Activated CD4-positive, alpha-beta T cell treated with anti-CD3 and anti-CD28 coated beads, Interleukin-2, Interleukin-6, amounts not matched to agents 100 ng/mL and 50 ng/mL, durations not matched to agents 16 hours and 8 hours (primary cell): ENCODE results near the gene KRTAP4-9.
"Not testable (repeated sequence)": the region's sequence is repeated elsewhere in the genome, so short reads cannot be mapped to it uniquely, and the experiment has no call there.

Experiments used
- DNase-seq: peaks from one replicate; pipeline ENCODE4 v3.0.0-alpha.2; 2020

KRTAP4-9 gene

DNA sequence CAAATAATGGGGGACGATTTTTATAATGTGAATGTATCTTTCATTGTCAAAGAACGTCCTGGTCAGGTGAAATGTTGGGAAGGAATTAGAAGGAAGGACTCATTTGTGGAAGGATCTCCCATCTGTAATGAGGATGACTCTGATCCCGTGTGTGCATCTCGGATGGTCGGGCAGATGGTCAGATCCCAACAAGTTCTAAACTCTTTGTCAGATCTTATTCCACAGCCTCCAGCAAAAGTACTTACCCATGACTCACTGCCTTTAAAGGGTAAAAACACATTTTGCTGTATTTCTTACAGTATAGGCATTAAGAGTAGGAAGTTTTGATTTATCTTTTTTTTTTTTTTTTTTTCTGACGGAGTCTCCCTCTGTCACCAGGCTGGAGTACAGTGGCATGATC, 6.7 kb upstream of the KRTAP4-9 start:
- no peak for DNase-seq

DNA sequence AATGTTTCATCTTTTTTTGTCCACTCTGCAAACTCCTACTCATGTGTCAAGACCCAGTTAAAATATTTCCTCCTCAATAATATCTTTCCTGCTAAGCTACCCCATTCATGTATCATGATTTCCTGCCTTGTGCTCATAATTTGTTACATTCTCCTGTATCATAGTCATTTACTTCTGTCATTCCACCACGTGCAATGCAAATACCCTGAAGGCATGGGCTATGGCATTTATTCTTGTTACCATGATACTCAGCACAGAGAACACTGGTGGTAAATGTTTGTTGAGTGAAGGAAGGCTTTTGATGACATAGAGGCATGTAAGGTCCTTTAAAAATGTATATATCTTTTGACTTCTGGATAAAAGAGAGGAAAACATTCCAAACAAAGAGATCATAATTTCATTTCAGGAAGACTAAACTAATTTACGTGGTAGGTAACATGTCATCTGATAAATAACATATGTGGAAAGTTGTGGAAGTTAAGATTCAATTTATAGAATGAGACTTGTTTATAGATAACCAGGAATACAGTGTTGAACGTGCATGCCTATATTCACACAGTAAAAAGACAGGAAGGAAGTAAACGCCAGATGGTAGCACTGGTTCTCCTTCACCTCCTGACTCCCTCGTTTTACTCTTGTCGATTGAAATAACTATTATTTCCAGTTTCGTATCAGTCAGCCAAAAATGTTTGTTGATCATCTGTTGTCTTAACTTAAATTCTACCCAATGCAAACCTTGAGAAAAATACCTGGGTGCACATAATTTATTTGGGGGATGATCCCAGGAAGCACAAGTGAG, 5.3 kb upstream of the KRTAP4-9 start:
- DNase-seq: not testable (repeated sequence)

DNA sequence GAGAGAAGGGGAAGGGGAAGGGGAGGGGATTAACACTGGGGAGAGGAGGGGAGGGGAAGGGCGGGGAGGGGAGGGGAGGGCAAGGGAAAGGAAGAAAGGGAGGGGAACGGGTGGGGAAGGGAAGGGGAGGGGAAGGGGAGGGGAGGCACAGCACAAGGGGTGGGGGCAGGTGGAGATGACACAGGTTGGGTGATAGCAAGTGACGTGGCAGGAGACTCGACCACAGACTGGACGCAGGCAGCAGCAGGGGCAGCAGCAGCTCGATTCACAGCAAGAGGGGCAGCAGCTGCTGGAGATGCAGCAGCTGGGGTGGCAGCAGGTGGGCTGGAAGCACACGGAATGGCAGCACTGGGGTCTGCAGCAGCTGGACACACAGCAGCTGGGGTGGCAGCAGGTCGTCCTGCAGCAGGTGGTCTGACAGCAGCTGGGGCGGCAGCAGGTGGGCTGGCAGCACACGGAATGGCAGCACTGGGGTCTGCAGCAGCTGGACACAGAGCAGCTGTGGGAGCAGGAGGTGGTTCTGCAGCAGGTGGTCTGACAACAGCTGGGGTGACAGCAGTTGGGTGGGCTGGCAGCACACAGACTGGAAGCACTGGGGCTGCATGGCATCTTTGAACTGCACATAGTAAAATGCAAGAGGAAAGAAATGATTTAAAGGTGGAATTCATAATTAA, 3.5 kb upstream of the KRTAP4-9 start, which contains the start of gene KRTAP4-16:
Gene KRTAP4-16 (minus strand): TSS at position 624 of the 674 bp plus-strand sequence. CDS start 0 bp downstream, at position 624.
- DNase-seq: no peak

DNA sequence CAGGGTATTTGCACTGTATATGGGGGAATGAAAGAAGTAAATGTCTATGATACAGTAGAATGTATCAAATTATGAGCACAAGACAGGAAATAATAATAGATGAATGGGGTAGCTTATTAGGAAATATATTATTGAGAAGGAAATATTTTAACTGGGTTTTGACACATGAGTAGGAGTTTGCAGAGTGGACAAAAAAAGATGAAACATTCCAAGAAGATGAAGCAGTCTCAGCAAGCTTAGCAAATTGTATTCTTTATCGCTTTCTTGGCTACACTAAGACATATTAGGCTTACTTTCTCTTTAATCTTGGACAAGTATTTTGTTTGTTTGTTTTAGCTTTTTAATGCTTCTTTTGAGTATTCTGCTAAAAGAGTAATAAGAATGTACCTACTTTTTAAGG, 1.3 kb upstream of the KRTAP4-9 start:
- DNase-seq: no peak

DNA sequence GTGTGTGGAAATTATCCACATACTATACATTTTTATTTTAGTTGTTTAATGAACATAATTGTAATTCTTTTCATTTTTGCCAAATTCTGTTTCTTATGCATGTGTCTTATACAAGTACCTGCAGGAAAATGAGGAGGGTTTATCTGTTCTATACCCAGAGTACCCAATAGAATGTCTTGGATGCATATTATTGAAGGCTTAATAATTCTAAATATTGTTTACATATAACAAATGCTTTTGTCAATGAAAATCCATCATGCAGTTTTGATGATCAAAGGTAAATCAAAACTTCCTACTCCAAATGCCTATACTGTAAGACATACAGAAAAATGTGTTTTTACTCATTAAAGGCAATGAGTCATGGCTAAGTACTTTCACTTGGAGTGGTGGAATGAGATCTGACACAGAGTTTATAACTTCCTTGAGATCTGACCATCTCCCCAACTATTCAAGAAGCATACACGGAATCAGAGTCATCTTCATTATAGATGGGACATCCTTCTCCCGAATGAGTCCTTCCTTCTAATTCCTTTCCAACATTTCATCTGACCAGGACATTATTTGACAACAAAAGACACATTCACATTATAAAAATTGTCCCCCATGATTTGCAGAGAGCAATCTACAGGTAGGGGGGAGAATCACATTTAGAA, 677 bp upstream of the KRTAP4-9 start:
- DNase-seq: not testable (repeated sequence)

DNA sequence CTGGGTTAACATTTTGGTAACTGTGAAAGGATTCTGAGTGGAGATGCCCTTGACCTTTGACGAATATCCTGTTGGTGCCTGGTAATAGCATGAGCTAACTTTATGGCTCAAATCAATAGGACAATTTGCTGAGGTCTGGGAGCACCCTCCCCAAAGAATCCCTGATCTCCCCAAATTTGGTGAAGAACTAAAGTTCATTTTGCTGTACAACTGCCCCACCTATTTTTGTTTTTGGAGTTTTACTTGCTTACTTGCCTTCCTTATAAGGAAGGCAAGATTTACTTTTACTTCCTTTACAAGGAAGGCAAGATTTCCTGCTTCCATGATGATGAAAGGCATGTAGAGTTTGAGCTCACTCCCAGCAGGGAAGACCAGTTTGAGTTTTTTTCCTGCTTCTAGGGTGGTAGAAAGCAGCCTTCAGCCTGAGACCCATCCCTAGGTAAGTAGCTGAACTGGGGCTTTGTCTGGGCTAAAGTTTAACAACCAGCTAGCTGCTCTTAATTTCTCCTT, 2.8 kb downstream of the KRTAP4-9 start:
- DNase-seq: no peak

DNA sequence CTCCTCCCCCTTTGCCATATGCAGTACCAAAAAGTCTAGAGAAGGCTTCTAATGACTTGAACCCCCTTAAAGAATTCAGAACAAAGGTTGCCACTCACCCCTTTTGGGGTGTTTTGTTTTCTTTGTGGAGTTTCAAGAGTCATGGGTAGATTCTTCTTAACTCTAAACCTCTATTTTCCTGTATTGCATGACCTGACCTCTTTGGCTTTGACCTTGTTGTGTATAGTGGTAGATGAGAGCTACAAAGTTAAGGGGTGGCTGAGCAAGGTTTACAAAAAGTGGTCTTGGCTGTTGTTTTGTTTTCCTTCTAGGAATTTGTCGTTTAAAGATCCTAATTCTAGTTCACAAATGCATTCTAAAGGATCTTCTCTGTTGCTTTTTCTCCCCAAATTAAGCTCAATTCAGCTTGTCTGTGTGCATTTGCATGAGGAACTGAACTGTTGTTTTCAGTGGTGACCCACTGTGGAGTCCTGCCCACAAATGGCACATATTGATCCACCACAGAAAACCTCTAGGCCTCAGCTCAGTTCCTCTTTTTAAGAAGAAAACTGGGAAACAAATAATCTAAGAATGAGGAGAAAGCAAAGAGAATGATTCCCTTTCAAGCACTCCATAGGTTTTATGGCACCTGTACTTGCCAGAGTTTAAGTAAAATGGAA, 3.7 kb downstream of the KRTAP4-9 start:
- DNase-seq: not testable (repeated sequence)

DNA sequence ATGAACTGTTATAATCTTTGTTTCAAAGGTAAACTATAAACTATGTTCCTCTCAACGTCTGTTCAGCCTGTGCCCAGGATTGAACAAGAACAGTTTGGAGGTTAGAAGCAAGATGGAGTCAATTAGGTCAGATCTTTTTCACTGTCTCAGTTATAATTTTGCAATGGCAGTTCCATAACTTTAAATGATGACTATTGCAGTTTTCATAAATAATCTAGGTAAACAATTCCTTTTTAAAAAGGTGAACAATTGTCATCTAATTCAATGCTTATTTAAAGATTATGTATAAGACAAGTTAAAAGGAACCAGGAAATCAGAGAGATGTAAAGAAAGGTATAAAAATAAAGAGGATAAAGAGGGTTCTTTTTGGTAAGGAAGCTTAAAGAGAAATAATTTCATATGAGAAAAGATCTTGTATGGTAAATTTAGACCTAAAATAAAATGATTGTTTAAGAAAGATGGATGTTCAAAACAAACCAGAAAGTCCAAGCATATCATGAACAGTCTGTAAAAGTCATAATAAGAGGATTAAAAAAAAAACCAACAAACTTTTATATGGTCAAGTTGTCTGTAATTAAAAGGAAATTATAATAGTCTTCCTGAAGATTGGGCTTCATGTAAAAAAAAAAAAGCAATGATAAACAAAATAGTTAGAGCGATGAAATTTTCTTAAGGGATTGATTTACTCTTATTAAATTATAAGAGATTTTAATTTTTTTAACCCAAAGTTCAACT, 6.1 kb downstream of the KRTAP4-9 start:
- DNase-seq: no peak

DNA sequence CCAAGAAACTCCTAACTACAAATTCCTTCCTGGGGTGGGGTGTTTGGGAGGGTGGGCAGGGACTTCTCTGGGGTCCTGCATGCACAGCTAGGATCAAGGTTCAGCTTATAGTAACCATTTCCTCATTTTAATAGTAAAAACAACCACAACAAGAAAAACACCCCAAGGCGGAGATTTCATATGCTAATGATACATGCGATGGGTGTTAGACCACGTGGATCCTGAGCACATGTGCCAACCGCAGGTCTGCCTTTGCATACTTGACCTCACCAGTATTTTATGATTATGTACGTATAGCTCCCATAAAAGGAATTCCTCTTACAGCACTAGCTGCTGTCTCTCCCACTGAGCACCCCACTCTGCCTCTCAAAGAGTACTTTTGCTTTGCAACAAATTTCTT, 11.1 kb downstream of the KRTAP4-9 start:
- DNase-seq: no peak

DNA sequence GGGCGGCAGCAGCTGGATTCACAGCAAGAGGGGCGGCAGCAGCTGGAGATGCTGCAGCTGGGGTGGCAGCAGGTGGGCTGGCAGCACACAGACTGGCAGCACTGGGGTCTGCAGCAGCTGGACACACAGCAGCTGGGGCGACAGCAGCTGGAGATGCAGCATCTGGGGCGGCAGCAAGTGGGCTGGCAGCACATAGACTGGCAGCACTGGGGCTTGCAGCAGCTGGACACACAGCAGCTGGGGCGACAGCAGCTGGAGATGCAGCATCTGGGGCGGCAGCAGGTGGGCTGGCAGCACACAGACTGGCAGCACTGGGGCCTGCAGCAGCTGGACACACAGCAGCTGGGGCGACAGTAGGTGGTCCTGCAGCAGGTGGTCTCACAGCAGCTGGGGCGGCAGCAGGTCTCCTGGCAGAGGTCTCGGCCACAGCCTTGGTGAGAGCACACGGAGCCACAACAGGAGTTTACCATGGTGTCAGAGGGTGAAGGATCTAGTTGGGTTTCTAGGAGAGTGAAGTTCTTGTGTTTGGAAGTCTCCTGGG, 12.7 kb downstream of the KRTAP4-9 start, which contains the start of gene KRTAP4-11:
Gene KRTAP4-11 (minus strand): TSS at position 528 of the 541 bp plus-strand sequence. CDS start 58 bp downstream, at position 470.
- DNase-seq: not testable (repeated sequence)

DNA sequence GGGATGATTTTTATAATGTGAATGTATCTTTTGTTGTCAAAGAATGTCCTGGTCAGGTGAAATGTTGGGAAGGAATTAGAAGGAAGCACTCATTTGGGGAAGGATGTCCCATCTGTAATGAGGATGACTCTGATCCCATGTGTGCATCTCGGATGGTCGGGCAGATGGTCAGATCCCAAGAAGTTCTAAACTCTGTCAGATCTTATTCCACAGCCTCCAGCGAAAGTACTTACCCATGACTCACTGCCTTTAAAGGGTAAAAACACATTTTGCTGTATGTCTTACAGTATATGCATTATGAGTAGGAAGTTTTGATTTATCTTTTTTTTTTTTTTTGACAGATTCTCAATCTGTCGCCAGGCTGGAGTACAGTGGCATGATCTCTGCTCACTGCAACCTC, 13.5 kb downstream of the KRTAP4-9 start:
- no peak for DNase-seq

DNA sequence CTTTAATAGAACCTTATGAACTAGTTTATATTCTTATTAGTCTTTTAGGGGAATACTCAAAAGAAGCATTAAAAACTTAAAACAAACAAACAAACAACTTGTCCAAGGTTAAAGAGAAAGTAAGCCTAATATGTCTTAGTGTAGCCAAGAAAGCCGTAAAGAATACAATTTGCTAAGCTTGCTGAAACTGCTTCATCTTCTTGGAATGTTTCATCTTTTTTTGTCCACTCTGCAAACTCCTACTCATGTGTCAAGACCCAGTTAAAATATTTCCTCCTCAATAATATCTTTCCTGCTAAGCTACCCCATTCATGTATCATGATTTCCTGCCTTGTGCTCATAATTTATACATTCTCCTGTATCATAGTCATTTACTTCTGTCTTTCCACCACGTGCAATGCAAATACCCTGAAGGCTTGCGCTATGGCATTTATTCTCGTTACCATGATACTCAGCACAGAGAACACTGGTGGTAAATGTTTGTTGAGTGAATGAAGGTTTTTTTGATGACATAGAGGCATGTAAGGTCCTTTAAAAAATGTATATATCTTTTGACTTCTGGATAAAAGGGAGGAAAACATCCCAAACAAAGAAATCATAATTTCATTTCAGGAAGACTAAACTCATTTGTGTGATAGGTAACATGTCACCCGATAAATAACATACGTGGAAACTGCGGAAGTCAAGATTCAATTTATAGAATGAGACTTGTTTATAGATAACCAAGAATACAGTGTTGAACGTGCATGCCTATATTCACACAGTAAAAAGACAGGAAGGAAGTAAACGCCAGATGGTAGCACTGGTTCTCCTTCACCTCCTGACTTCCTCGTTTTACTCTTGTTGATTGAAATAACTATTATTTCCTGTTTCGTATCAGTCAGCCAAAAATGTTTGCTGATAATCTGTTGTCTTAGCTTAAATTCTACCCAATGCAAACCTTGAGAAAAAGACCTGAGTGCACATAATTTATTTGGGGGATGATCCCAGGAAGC, 14.8 kb downstream of the KRTAP4-9 start:
- not testable (repeated sequence) for DNase-seq

DNA sequence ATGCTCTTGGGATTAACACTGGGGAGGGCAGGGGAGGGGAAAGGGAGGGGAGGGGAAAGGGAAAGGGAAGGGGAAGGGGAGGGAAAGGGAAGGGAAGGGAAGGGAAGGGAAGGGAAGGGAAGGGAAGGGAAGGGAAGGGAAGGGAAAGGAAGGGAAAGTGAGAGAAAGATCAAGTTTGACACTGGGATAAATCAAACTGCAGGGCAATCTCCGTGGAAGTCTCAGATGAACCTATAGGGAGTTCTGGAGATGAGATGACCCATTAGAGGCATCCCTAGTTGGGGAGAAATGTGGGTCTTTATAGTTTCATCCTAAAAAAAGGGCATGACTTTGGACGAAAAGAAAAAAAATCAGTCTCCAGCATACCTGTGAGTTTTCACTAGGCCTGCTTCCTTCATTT, 16.6 kb downstream of the KRTAP4-9 start:
- no peak for DNase-seq

DNA sequence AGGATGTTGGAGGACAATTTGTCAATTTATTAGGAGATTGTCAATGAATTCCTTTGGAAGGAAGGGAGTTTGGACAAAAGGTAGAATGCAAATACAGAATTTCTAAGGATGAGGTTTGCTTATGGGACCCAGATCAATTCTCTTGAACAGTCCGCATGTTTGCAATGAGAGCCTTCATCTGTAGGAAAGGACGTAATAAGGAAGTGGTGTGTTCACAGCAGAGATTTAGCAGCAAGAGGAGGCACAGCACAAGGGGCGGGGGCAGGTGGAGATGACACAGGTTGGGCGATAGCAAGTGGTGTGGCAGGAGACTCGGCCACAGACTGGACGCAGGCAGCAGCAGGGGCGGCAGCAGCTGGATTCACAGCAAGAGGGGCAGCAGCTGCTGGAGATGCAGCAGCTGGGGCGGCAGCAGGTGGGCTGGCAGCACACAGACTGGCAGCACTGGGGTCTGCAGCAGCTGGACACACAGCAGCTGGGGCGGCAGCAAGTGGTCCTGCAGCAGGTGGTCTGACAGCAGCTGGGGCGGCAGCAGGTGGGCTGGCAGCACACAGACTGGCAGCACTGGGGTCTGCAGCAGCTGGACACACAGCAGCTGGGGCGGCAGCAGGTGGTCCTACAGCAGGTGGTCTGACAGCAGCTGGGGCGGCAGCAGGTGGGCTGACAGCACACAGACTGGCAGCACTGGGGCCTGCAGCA, 18.3 kb downstream of the KRTAP4-9 start:
- DNase-seq: not testable (repeated sequence)

DNA sequence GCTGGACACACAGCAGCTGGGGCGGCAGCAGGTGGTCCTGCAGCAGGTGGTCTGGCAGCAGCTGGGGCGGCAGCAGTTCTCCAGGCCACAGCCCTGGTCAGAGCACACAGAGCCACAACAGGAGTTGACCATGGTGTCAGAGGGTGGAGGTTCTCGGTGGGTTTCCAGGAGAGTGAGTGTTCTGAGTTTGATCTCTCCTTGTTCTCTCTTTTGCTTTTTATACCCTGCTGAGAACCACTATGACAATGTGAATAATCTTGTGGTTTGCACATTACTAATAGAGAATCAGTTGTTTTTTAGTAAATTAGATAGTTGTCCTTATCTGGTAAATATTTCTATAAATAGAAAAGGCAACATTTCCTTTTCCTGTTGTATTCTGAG, 18.8 kb downstream of the KRTAP4-9 start, which contains the start of gene KRTAP4-12:
Gene KRTAP4-12 (minus strand): TSS at position 192 of the 381 bp plus-strand sequence. CDS start 60 bp downstream, at position 132.
- not testable (repeated sequence) for DNase-seq

DNA sequence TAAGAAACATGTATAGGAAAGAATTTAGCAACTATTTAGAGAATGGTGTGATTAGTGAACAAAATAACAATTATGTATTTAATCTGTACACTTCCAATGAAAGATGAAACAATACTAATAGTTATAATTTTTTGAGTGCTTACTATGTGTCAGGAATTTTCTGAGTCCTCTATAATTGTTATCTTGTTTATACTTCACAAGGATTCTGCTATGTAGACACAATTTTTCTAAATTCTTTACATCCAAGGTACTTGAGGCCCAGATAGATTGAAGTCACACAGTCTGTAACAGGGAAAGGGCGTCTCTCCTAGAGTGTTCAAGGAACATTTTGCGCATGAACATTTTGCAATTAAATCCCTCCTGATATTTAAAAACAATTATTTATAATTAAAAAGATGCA, 19.9 kb downstream of the KRTAP4-9 start:
- DNase-seq: no peak

DNA sequence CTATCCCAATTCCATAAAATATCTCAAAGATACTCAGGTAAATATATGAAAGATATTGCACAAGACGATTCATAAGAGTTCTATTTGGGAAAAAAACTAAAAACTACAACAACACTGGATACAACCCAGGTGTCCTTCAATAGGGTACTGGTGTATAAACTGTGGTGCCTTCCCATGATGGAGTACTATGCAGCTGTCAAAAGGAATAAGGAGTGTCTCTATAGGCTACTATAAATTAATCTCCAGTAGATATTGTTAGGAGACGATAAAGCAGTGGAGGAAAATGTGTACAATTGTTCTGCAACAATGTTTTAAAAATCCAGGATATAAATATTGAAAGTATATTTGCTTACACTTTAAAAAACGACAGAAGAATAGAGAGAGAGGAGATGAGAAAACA, 21.2 kb downstream of the KRTAP4-9 start:
- no peak for DNase-seq

DNA sequence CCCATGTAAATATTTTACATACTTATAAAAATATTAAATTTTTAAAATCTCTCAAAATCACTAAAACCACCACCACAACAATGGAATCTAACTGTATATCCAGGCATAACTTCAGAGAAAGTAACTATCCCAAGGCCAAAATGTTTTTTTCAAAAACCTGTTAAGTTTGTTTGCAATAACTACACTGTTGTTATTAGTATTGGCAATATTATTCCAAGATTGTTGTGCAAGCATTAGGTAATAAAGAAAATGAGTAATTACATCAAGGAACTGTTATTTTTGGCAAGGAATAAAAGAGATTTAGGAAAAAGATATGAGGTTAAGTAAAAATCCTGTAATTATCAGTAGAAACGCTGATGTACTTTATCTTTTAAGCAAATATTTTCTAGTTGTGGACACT, 22.2 kb downstream of the KRTAP4-9 start:
- no peak for DNase-seq

DNA sequence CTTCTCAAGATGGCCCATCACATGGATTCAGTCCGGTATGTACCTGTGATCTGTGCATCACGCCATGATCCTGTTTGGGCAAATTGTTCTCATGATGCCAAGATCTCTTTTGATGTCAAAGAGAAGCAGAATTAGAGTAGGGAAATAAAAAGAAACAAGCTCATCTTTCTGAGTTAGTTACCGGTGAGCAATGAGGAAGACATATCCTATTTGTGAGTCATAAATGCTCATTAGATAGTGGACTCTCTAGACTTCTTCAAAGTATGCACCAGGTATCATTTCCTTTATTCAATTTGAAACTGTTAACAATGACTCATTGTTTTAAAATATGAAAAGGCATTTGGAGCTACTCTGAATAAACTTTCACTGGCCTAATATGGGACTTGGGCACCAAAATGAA, 26.8 kb downstream of the KRTAP4-9 start:
- no peak for DNase-seq
